GM18867 (cell line): ENCODE measurements around the gene SPTLC1.
"Not testable (repeated sequence)": the region's sequence is repeated elsewhere in the genome, so short reads cannot be mapped to it uniquely, and the experiment has no call there.

Experiments used
- ATAC-seq: cut with Tn5 transposase; IDR thresholded peaks from one replicate; pipeline ENCODE4 v1.9.1; 2021; ENCODE audit warnings: mild to moderate bottlenecking, moderate library complexity; ENCODE audit not compliant: unreplicated experiment

The SPTLC1 gene

DNA sequence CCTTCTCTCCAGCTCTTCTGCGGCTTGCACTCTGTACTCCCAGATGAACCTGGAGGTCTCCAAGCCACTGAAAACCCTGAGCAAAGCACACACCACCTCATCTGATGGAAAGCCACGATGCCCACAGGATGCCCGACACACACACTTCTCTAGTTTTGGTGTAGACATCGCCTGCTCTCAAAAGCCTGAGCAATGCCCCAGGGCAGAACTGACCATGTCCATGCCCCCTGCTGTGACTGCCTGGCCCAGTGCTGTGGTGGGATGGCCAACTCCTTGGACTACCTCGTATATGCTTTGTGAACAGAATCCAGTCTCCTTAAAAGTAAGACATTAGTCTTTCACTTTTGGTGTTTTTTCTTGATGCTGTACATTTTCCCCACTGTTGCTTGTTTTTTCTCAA is 81.2 kb downstream of the SPTLC1 start:
- no peak for ATAC-seq

DNA sequence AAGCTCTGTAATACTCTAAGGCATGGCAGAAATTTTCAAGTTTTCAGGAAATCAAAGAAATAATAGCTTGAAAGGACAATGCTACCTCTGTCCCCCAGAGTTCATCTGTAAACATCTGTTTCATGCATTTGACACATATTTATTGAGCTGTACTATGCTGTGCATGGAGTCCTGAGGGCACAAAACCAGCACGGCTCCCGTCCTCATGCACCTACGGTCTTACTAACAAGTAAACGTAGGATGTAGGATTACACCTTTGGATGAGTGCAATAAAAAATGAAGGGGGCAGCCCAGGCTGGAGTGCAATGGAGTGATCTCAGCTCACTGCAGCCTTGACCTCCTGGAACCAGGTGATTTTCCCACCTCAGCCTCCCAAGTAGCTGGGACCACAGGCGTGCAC is 81.9 kb downstream of the SPTLC1 start:
- ATAC-seq, result no peak

DNA sequence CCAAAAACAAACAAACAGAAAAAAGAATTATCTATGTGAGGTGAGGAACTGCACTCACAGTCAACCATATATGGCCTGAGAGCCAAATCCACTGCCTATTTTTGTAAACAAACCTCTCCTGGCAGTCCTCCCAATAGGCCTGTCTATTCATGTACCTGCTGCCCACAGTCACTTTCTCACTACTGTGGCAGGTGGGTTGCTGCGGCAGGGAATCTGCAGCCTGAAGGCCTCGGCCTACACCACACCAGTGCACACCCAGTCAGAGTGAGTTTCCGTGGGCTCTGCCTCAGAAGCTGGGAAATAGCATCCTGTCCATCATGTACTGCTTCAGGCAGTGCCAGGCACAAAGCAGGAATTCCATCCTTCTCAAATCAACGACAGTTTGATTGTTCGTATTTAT is 82.3 kb downstream of the SPTLC1 start:
- ATAC-seq, result no peak

DNA sequence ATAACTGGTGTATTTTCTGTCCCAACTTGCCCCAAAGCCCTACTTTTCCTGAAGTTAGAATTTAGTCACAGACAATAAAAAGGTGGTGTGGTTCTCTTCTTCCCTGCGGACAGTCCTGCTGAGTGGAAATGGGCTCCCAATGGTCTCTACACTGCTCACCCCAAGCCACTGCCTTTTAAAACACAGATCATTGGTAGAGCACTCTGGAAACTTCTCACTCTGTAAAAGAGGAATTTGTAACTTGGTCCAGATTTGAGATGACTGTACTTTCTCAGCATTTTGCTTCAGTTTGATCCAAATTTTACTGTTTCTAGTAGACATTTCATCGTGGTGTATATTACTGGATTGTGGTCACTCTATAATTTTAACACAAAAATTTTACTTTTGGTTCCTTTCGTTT is 84.8 kb downstream of the SPTLC1 start:
- no peak for ATAC-seq

DNA sequence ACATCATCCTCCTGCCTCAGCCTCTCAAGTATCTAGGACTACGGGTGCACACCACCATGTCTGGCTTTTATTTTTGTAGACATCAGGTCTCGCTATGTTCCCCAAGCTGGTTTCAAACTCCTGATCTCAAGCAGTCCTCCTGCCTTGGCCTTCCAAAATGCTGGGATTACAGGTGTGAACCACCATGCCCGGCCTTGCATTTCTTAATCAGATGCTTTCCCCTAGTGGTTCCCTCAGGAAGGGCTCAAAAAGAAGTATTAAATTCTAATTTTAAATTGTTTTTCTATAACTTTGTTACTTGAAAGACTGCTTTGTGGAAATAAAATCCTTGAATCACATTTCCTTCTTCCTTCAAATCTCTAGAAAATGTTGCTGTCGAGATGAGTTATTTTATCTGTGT is 85.7 kb downstream of the SPTLC1 start:
- ATAC-seq, result no peak

DNA sequence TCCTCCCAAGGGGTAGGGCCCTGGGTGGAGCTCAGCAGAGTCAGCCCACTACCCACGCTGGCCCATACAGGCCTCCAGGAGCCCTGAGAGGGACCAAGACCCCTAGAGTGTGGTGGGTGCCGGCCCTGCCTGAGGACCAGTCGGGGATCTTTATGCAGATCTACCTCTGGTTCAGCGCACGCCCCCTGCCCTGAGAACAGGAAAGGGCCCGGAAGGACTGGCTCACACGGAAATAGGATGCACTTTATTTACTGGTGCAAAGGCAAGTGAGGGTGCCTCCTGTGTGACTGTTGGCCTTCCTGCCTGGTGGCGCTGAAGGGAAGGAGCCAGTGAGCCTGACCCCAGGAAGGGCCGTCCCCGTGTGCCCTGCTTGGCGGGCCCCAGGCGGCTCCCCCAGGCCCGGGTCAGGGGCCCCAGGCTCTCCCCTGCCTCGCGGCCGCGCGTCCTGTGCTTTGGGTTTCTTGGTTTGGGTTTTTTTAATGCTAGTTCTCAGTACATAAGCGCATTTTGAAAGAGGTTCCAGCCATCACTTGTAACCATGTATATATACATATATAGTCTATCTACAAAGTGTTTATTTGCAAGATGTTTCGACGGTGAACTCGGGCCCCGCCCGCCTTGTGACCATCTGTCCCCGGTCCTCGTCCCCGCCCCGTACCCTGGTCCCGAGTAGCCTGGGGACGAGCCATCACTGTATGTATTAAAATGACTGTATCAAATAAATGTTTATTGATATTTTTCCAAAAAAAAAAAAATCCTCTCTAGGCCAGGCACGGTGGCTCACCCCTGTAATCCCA is 88.8 kb downstream of the SPTLC1 start:
- no peak for ATAC-seq

DNA sequence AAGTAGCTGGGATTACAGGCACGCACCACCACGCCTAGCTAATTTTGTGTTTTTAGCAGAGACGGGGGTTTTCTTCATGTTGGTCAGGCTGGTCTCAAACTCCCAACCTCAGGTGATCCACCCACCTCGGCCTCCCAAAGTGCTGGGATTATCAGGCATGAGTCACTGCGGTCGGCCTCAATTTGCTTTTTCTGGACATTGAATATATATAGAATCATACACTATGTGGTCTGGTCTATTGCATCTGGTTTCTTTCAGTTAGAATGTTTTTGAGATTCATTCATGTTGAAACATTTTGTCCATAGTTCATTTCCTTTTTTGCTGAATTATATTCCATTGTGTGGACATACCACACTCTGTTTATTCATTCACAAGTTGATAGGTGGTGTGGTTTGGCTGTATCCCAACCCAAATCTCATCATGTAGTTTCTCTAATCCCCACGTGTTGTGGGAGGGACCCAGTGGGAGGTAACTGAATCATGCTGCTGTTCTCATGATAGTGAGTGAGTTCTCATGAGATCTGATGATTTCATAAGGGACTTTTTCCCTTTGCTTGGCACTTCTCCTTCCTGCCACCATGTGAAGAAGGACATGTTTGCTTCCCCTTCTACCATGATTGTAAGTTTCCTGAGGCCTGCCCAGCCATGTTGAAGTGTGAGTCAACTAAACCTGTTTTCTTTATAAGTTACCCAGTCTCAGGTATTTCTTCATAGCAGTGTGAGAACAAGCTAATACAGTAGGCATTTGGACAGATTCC is 93.2 kb downstream of the SPTLC1 start:
- not testable (repeated sequence) for ATAC-seq

DNA sequence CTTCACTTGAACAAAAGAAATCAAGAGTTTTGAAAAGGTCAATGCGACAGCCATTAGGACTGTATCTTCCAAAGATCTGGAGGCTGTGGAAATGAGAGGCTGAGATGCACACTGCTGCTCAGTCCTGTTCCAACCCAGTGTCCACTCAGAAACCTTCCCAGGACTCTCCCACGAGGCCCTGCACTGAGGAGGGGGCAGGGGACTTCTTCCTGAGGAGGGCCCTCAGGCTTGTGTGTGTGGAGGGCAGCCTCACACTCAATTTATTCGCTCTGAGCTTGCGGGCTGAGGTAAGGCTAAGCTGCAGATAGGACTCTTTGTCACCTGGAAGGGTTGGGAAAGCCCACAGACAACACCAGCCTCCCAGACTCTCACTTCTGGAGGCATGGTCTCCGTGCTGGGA is 95.6 kb downstream of the SPTLC1 start:
- no peak for ATAC-seq

DNA sequence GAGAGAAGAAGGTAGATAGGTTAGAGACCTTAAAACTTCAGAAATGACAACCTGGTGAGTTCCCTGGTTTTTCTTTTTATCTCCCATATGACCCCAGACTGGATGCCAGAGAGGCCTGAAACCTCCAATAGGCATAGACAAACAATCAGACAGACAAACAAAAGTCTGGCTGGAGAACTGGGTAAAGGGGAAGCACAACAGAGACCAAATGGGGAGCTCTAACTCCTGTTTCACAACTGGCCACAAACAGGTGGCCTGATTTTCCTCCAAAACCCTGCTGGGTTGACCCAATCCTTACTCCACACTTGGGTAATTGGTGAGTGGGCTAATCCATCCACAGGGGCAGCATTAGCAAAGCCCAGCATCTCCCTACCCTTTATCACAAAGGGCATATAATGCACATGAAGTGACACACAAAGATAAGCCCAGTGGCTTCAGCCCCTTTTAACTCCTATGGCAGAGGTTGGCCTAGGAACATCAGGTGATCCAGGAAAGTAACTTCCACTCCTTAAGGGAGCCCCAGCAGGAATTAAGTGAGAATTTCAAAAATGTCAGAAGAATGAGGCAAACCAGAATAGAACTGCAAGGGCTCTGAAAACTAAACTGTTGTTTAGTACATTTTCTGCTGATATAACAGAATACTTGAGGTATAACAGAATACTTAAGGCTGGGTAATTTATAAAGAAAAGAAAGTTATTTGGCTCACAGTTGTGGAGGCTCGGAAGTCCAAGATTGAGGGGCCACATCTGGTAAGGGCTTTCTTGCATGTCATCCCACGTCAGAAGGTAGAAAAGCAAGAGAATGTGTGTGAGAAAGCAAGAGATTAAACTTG is 104.3 kb downstream of the SPTLC1 start:
- ATAC-seq, result no peak

DNA sequence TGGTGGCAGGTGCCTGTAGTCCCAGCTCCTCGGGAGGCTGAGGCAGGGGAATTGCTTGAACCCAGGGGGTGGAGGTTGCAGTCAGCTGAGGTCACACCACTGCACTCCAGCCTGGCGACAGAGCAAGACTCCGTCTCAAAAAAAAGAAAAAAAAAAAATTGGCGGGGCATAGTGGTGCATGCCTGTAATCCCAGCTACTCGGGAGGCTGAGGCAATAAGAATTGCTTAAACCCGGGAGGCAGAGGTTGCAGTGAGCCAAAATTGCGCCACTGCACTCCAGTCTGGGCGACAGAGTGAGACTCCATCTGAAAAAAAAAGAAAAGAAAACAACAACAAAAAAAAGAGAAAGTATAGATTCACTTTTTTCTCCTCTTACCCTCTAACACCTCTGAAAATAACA is 105.0 kb downstream of the SPTLC1 start:
- not testable (repeated sequence) for ATAC-seq

DNA sequence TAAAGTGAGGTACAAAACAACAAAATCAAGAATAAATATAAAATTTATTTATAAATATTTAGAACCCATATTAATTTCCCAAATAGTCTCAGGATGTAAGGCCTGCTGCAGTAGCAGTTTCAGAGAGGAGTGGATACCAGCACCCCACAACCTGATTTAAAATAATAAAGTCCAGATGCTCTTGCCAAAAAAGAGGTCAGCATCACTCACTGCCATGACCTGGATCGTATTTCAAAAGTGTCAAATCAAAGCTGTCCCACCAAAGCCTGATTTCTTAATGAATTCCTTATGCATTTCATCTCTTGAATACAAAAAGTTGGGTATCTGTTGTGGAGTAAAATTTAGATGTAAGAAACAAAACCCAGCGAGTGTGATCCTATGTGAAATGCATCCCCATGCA is 107.2 kb downstream of the SPTLC1 start:
- no peak for ATAC-seq

DNA sequence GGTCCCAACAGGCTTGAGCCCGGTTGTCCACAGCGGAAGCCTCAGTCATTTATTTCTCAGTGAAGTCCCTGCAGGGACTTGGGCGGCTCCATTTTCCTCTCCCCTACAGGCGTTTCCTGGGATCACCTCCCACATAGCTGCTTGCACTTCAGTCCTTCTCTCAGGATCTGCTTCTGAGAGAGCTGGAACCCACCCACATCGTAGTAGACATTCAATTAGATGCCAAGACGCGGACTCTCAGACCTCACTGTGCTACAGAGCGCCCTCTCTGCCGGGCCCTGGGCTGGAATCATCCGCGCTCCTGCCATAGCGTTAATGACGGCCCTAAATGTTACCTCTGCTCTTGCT is 111.2 kb downstream of the SPTLC1 start:
- no peak for ATAC-seq

DNA sequence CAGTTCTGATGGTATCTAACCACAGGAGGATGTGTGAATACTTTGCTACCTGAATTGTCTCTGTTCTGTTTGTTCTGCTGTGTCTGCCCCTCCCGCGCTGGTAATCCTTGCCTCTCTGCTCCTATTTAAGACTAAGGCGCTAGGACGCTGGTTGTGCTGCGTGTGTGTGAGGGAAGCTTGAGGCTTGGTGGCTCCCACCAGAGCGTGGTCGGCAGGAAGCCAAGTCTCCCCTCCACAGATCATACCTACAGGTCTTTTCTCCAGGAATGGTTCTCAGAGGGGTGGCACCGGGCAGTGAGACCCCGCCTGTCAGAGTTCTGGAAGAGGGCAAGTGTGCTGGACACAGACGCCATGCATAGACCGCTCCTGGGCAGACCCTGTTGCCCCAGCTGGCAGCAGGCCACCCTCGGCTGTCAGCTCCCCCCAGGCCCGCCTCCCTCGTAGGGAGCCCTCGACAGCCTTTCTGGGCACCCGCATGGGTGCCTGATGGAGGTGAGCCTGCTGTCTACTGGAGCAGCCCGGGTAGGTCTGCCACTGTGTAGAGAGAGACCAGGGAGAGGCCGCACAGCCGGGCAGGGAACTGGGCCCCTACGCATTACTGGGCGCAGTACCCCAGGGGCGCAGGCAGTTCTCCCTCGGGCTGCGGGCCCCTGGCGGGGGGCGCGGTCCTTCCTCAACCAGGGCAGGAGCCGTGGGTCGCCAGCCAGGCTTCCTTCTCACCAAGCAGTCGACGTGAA is 111.7 kb downstream of the SPTLC1 start:
- ATAC-seq, result no peak

DNA sequence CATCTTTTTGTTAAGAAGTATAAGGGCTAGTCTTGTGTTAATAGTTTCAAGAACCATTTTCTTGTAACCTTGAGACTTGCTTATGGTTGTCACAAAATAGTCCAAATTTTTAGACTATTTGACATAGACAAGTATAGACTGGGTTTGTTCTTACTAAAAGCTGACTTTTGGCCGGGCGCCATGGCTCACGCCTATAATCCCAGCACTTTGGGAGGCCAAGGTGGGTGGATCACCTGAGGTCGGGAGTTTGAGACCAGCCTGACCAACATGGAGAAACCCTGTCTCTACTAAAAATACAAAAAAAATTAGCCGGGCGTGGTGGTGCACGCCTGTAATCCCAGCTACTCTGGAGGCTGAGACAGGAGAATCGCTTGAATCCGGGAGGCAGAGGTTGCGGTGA is 113.3 kb downstream of the SPTLC1 start:
- ATAC-seq, result not testable (repeated sequence)

DNA sequence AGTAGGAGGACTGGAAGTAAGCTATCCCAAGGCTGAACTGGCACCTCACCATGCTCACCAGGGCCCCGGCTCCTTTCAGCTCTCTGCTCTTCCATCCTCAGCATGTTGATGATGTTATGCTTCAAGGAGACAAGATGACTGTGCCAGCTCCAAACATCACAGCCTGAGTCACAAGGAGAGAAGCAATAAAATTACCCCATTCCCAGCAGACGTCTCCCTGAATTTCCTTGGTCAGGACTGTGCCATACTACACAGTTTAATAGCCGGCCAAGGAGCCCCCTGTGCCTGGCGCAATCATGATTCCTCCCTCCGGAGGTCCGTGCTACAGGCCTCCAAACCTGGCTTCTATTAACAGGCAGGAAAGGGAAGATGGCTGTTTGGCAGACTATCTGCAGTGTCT is 114.0 kb downstream of the SPTLC1 start:
- ATAC-seq, result no peak

DNA sequence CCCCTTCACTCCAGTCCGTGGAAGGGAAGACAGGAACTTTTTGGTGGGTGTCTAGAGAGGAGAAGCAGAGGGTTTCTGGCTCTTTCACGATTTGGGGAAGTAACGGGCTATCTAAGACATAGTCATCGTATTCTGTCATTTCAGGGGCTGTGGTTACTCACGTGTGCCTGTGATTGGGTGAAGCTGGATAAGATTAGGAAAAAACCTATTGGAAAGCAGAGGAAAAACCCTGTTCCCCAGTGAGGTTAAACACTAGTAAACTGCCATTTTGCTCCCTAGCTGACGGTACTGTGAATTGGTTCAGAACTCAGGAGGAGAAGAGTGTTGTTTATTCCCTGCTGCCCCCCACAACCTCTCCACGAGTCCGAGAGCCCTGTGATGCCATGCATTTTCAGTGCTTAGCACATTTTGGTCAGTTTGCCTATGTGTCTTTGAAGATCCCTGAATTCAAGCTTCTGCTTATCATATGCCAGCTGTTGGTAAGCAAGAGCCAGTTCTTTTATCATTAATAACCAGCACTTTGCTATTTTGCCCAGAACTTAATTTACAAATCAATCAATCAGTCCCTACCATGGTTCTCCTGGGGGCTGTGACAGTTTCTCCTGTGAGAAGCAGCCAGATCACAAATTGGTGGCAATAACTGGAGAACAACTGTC is 120.1 kb downstream of the SPTLC1 start:
- no peak for ATAC-seq

DNA sequence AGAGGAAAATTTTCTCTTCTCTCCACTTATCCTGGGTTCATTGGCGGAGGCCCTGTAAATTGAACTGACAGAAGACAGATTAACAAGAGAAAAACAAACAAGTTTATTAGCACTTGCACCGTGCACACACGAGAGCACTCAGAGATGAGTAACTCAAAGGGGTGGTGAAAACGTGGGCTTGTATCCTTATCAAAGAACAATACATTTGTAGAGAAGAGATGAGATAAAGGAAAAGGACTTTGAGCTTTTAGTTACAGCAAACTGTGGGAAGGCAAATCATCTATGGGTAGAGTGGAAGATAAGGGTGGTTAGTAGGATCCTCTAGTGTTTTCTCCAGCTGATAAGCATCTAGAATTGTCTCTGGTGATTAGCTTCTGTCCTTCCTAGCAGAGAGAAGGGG is 120.8 kb downstream of the SPTLC1 start:
- no peak for ATAC-seq

DNA sequence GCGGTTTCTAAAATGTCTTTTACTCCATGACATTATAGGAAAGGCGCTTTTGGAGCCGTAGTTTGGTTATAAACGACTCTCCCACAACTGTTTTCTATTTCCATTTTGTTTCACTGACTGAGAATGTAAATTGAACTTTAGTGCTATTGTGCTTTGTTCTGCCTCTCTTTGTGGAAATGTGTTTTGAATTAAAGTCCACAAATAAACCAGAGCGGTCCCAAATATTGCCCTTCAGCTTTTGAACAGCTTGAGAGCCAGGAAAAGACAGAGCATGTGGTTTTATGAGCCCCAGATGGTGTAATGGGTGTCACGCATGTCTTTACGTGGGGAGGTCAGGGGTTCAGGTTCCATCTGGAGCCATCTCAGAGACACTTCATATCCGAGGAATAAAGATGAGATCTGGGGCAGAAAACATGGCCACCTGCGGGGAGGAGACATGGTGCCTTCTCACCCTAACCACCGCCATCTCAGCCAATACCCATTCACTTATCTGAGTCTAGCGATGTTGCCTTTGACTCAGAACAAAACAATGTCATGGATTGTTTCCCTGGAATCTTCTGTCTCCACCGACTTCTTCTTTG is 122.7 kb downstream of the SPTLC1 start:
- ATAC-seq, result no peak

DNA sequence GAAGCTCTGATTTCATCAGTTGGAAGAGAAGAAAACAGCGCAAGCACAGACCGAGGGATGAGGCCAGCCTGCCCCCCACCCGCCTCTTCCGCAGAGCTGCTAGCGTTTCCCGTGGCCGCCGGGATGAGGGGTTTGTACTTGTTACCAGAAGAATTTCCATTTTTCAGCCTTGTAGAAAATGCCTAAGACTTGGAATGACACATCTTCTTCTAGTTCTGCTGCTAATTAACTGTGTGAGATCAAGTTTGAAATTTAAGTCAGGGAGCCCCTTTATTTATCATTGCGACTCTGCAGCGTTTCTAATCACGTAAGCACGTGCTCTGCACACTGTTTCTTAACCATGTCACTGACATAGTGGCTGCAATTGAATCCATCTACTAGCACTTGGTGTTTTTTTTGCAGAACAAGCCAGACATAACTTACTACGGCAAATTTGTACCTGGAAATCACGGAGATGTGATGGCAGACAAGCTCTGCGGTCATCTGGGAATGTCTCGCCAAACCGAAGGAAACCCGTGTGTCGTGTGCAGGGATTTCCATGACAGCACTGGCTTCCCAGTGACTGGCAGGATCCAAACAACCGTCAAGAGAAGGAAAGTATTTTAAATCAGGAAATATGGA is 123.4 kb downstream of the SPTLC1 start:
- no peak for ATAC-seq

DNA sequence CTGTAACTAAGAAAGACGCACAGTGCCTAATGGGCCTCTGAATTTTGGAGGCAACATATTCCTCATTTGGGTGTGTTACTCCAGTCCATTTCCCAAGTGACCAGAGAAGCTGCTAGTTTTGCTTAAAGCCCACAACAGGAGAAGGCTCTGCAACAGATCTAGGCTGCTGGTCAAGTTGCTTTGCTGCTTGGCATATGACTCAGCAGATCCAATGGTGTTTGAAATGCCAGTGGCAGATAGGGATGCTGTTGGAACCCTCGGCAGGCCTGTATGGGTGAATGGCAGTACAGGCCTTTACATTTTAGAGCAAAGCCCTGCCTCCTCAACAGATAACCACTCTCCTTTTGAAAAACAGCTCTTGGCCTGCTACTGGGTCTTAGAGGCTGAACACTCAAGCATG is 129.0 kb downstream of the SPTLC1 start:
- ATAC-seq, result no peak
